NCI-H510A treated with DMSO at 0.1 percent for 48 hours (cell line): ENCODE results near the gene ZFYVE28.
"Not testable (repeated sequence)": the region's sequence is repeated elsewhere in the genome, so short reads cannot be mapped to it uniquely, and the experiment has no call there.

Experiments
- DNase-seq: peaks from one replicate; lab custom pipeline; 2025; lab: John Stamatoyannopoulos, UW

The ZFYVE28 gene

GRCh38 chr4:2247128-2248043 is 171.1 kb downstream of the ZFYVE28 start:
- DNase-seq = no peak

DNA sequence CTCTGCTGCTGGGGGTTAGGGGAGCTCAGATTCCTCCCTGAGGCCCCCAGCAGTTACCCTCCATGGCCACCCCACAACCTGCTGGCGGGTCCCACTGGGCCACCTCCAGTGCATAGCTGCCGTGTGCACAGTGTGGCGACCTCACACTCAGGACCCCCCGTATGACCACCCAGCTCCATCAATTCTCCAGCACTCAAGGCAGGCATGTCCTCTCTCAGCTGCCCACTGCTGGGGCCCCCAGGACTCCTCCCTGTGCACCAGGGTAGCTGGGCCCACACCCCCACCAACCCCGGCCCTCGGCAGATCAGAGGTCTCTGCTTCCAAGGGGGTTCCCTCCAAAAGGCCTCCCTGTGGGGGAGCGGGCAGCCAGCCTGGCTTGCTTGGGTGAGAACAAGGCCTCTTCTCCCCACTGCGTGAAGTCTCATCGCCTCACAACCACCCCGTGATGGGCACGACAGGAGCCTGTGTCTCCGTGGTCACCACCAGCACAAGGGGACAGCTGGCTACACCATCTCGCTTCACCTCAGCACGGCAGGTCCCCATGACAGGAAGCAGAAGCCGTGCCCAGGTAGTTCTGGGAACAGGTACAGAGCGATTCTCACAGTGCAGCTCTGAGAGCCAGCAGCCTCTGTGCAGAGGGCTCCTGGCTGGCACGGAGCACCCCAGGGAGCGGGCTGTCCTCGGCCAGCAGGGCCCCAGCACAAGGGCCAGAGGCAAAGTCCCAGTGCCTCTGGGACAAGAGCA is 171.9 kb downstream of the ZFYVE28 start:
- DNase-seq = no peak

DNA sequence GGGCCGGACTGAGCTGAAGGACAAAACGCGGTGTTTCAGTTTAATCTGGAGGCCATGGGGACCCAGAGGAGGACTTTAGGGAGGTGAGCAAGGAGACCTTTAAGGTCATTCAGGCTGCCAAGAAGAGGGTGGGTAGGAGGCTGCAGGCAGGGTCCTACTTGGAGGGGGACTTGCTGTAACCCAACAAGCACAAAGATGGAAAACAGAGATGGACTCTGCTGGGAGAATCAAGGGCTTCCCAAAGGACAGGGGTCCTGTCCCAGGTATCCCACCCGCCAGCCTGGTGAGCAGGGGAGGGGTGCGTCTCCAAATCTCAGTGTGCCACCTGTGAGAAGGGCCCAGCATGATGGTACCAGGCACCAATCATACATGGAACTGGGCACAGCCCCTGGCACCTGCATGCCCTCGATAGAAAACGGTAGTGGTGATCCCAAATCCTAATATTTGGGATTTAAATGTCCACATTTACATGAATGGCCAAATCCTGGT is 172.6 kb downstream of the ZFYVE28 start:
- DNase-seq = no peak

GRCh38 chr4:2245057-2245786 is 173.2 kb downstream of the ZFYVE28 start:
- no peak for DNase-seq

GRCh38 chr4:2243681-2244380 is 174.6 kb downstream of the ZFYVE28 start:
- no peak for DNase-seq

GRCh38 chr4:2241410-2242353 is 176.8 kb downstream of the ZFYVE28 start, which contains the start of the genes HAUS3 and POLN:
TSS of gene HAUS3 (minus strand) at chr4:2242121. CDS start at chr4:2240946, 1,175 bp downstream.
TSS of gene POLN (minus strand) at chr4:2242121. CDS start at chr4:2229231, 12,890 bp downstream.
- DNase-seq = peak; percentile 82

GRCh38 chr4:2241003-2241402 is 177.4 kb downstream of the ZFYVE28 start:
- DNase-seq = no peak

GRCh38 chr4:2236944-2237666 is 181.3 kb downstream of the ZFYVE28 start:
- DNase-seq = no peak

GRCh38 chr4:2231082-2231481 is 187.4 kb downstream of the ZFYVE28 start:
- no peak for DNase-seq

- no peak for DNase-seq
Measured at GRCh38 chr4:2226261-2226660, 192.2 kb downstream of the ZFYVE28 start.

- peak; percentile 52 for DNase-seq
Measured at GRCh38 chr4:2222838-2223237, 195.6 kb downstream of the ZFYVE28 start.

DNA sequence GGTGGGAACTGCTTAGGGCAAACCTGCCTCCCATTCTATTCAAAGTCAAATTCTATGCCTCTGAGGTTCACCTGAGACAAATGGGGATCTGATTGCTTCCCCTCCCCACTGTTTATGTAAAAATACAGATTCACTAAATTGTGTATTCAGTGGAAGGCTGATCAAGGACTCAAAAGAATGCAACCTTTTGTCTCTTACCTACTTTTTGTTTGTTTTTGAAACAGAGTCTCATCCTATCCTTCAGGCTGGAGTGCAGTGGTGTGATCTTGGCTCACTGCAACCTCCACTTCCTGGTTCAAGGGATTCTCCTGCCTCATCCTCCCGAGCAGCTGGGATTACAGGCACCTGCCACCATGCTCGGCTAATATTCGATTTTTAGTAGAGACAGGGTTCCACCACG is 197.1 kb downstream of the ZFYVE28 start:
- not testable (repeated sequence) for DNase-seq

- DNase-seq = peak; percentile 57
Measured at GRCh38 chr4:2220016-2220630, 198.3 kb downstream of the ZFYVE28 start.
